Endothelial cell of umbilical vein (primary cell): ENCODE data around the gene MED23. TPM values are rescaled to one million over a fixed set of nuclear protein-coding genes. Genes with fewer than 3 reads are reported as not detected.

Experiments used
- BruUV-seq: library from RNA; stranded (reverse); fragments of 400-500 nt; replicated peaks from 2 replicates; lab custom pipeline; 2021; lab: Mats Ljungman, UMichigan
- CTCF ChIA-PET: fragments of 300-600, 350-600 bp; sonication (Branson Sonifier 250); formaldehyde crosslinking; loops from one replicate; lab custom pipeline; 2021; ENCODE audit warnings: antibody characterized with exemption, inconsistent platforms; lab: Charles Lee
- POLR2A ChIA-PET: fragments of 300-600, 350-600 bp; sonication (Branson Sonifier 250); formaldehyde crosslinking; loops from one replicate; lab custom pipeline; 2021; ENCODE audit warnings: antibody characterized with exemption, inconsistent platforms; lab: Charles Lee
- DNase-seq: peaks from one replicate; pipeline ENCODE4 v3.0.0-alpha.2; 2011; ENCODE audit warnings: low read depth, low spot score
- FAIRE-seq: peaks from 2 replicates; lab custom pipeline; 2011; peaks lifted over from hg19 to GRCh38; lab: Jason Lieb, UNC
- H2AFZ ChIP-seq: 2 replicates; pipeline ENCODE4 v1.6.0; 2012; ENCODE audit warnings: low read depth, low read length, control low read depth, inconsistent platforms
- H3K27ac ChIP-seq: 2 replicates; pipeline ENCODE4 v1.5.1; 2011; ENCODE audit warnings: low read depth, mild to moderate bottlenecking, control low read depth, low read length, moderate library complexity; ENCODE audit not compliant: insufficient read depth
- H3K27me3 ChIP-seq, 2 experiments: 2 replicates each; pipeline versions ENCODE4 v1.6.0 to v1.6.1; 2011; ENCODE audit warnings: low read length in 2 of 2, mixed read lengths in 1 of 2; ENCODE audit not compliant: control insufficient read depth in 2 of 2, insufficient read depth in 2 of 2
- H3K36me3 ChIP-seq, 2 experiments: 2 replicates in 1 of 2; 3 replicates in 1 of 2; pipeline ENCODE4 v1.5.1; 2011; ENCODE audit warnings: low read length in 2 of 2, mild to moderate bottlenecking in 1 of 2, moderate library complexity in 1 of 2; ENCODE audit not compliant: control insufficient read depth in 2 of 2, insufficient read depth in 2 of 2; ENCODE audit errors: extremely low read depth in 1 of 2
- H3K4me1 ChIP-seq: 3 replicates; pipeline ENCODE4 v1.5.1; 2011; ENCODE audit warnings: mild to moderate bottlenecking, low read length; ENCODE audit not compliant: control insufficient read depth, insufficient read depth; ENCODE audit errors: extremely low read depth
- H3K4me2 ChIP-seq: 2 replicates; pipeline ENCODE4 v1.6.1; 2011; ENCODE audit warnings: low read length, control low read depth, mixed read lengths; ENCODE audit not compliant: insufficient read depth
- H3K4me3 ChIP-seq, 3 experiments: fragments of 200-600 bp in 1 of 3; sonication (generic), shearing (Covaris generic) in 1 of 3; replicated peaks in 1 of 3; 2 replicates each; pipeline ENCODE4 v1.5.1; 2011 to 2016; ENCODE audit warnings: control low read depth in 3 of 3, low read length in 3 of 3, mild to moderate bottlenecking in 2 of 3, inconsistent platforms in 1 of 3, low read depth in 1 of 3, moderate library complexity in 1 of 3; ENCODE audit not compliant: insufficient read depth in 1 of 3
- H3K79me2 ChIP-seq: 2 replicates; pipeline ENCODE4 v1.6.0; 2012; ENCODE audit warnings: low read length, inconsistent platforms; ENCODE audit not compliant: control insufficient read depth, insufficient read depth
- H3K9ac ChIP-seq: replicated peaks from 2 replicates; pipeline ENCODE3; 2011; ENCODE audit warnings: low read length, control low read depth; ENCODE audit not compliant: insufficient read depth; ENCODE audit errors: extremely low read depth
- H3K9me1 ChIP-seq: replicated peaks from 3 replicates; pipeline ENCODE4 v1.6.0; 2011; ENCODE audit warnings: mild to moderate bottlenecking, low read length; ENCODE audit not compliant: control insufficient read depth, insufficient read depth; ENCODE audit errors: extremely low read depth
- H3K9me3 ChIP-seq: replicated peaks from 2 replicates; pipeline ENCODE4 v1.5.1; 2012; ENCODE audit warnings: low read length, inconsistent platforms; ENCODE audit not compliant: control insufficient read depth, insufficient read depth
- H4K20me1 ChIP-seq: replicated peaks from 2 replicates; pipeline ENCODE3; 2011; ENCODE audit warnings: mild to moderate bottlenecking, low read length; ENCODE audit not compliant: control insufficient read depth, insufficient read depth; ENCODE audit errors: extremely low read depth
- CTCF ChIP-seq, 2 donors: IDR thresholded peaks; 1 replicate in 1 of 2; 2 replicates in 1 of 2; pipeline ENCODE4 v1.5.1; 2011; ENCODE audit warnings: low read length in 2 of 2, mild to moderate bottlenecking in 2 of 2, moderate library complexity in 2 of 2, control low read depth in 1 of 2, inconsistent platforms in 1 of 2, low read depth in 1 of 2; ENCODE audit not compliant: insufficient read depth in 1 of 2; ENCODE audit errors: extremely low read depth in 1 of 2
- EZH2 ChIP-seq: IDR thresholded peaks from 2 replicates; pipeline ENCODE4 v1.6.1; 2012; ENCODE audit warnings: borderline replicate concordance, low read depth, mild to moderate bottlenecking, moderate library complexity, low read length, inconsistent platforms; ENCODE audit not compliant: severe bottlenecking
- FOS ChIP-seq: IDR thresholded peaks from 2 replicates; pipeline ENCODE4 v1.6.1; 2011; ENCODE audit warnings: mild to moderate bottlenecking, low read length, moderate library complexity, borderline replicate concordance; ENCODE audit not compliant: insufficient read depth
- GATA2 ChIP-seq: IDR thresholded peaks from 2 replicates; pipeline ENCODE4 v1.7.0; 2011; ENCODE audit warnings: low read depth, mild to moderate bottlenecking, moderate library complexity, mixed read lengths, low read length; ENCODE audit not compliant: insufficient read length, insufficient read depth
- JUN ChIP-seq: IDR thresholded peaks from 2 replicates; pipeline ENCODE4 v1.6.1; 2011; ENCODE audit warnings: borderline replicate concordance, low read depth; ENCODE audit not compliant: insufficient read length, insufficient read depth
- MAX ChIP-seq: IDR thresholded peaks from 2 replicates; pipeline ENCODE4 v1.6.1; 2011; ENCODE audit not compliant: insufficient read depth, insufficient read length
- MYC ChIP-seq: IDR thresholded peaks from one replicate; pipeline ENCODE4 v1.6.1; 2011; ENCODE audit warnings: mild to moderate bottlenecking, low read depth, low read length
- POLR2A ChIP-seq: IDR thresholded peaks from 2 replicates; pipeline ENCODE4 v1.6.1; 2012; ENCODE audit warnings: low read depth, mild to moderate bottlenecking, control low read depth, low read length
- POLR2AphosphoS5 ChIP-seq: IDR thresholded peaks from 2 replicates; pipeline ENCODE4 v1.6.1; 2012; ENCODE audit warnings: low read depth, mild to moderate bottlenecking, control low read depth, low read length, moderate library complexity; ENCODE audit not compliant: insufficient read depth
- dilution Hi-C: fragments of 300-500 bp; cut with MboI; formaldehyde crosslinking; loops from one replicate; pipeline ENCODE4 v1.15.0; 2019; ENCODE audit warnings: low sequenced_read_pairs; ENCODE audit not compliant: extremely low pct_ligation_motif_present
- intact Hi-C: fragments of 100-400 bp; cut with micrococcal nuclease; formaldehyde crosslinking; loops from one replicate; pipeline ENCODE4 v1.10.0; 2022
- polyA plus RNA-seq, 4 experiments: library from polyadenylated mRNA; depleted of rRNA in 3 of 4; stranded (reverse) in 3 of 4; unstranded in 1 of 4; fragments of >200 nt; gene quantifications; 2 replicates each; pipeline versions ENCODE4 v1.2.1 to v1.2.3, GENCODE V29; 2011 to 2012; ENCODE audit warnings: missing spikeins in 1 of 4
- total RNA-seq: library from RNA; stranded (reverse); gene quantifications from 2 replicates; pipeline ENCODE4 v1.2.3, GENCODE V29; 2021

Gene MED23
- total and polyA plus RNA-seq, 2 donors (not counting 3 experiments of a cell fraction or from before 2014, with no cell fraction given): 17.9 to 29.5 TPM

GRCh38 chr6:131574133-131574532 lies 53.9 kb downstream of the MED23 start:
- no peak for FAIRE-seq
- intact Hi-C loops: no loop called here
- POLR2A ChIA-PET: no interaction called here

More at GRCh38 chr6:131574133-131574532, 53.9 kb downstream of the MED23 start:
- Histone ChIP-seq H3K79me2 (no peaks in the 10 kb centered on the region), H3K9me3 (no peaks in the 10 kb centered on the region), H3K4me2 (no peak overlapping the region), H3K4me3 (no peak overlapping the region), H4K20me1 (no peaks in the 10 kb centered on the region), H3K27ac (no peak overlapping the region), H3K27me3 (no peaks in the 10 kb centered on the region), H3K9ac (no peak overlapping the region), H3K4me1 (no peaks in the 10 kb centered on the region), H3K9me1 (no peaks in the 10 kb centered on the region), H3K36me3 (peaks cover 0 to 2% of the 10 kb centered on the region in 2 experiments), H2AFZ (no peak overlapping the region)
- dilution Hi-C loops: no loop called here
- DNase-seq: no peak
- BruUV-seq: no TSS peak
- CTCF ChIA-PET: interaction anchor here (0.9 kb wide), 1 partner anchor 9 kb away, joined by 3 read pairs; no protein-coding TSS in a partner anchor
- no peak for TF ChIP-seq EZH2
- TF ChIP-seq POLR2AphosphoS5: no peak
- TF ChIP-seq MYC: no peak
- no peak for TF ChIP-seq POLR2A
- TF ChIP-seq CTCF (IDR thresholded peaks at IDR 0.05; ENCODE audit: extremely low read depth in 1 of 2, insufficient read depth in 1 of 2, low read depth in 1 of 2, low read length in 2 of 2): no peak
- TF ChIP-seq MAX: no peak
- TF ChIP-seq GATA2: no peak
- no peak for TF ChIP-seq JUN
- TF ChIP-seq FOS: no peak
